CD4-positive, alpha-beta T cell treated with Interleukin-4 for 4 hours (primary cell): Measurements from ENCODE around the gene SPNS3.

ENCODE experiments used
- DNase-seq: peaks from one replicate; pipeline ENCODE4 v3.0.0-alpha.2; 2020

The SPNS3 gene, protein sequence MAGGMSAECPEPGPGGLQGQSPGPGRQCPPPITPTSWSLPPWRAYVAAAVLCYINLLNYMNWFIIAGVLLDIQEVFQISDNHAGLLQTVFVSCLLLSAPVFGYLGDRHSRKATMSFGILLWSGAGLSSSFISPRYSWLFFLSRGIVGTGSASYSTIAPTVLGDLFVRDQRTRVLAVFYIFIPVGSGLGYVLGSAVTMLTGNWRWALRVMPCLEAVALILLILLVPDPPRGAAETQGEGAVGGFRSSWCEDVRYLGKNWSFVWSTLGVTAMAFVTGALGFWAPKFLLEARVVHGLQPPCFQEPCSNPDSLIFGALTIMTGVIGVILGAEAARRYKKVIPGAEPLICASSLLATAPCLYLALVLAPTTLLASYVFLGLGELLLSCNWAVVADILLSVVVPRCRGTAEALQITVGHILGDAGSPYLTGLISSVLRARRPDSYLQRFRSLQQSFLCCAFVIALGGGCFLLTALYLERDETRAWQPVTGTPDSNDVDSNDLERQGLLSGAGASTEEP

GRCh38 chr17:4433515-4434031 lies at the start of gene SPNS3:
SPNS3 (plus strand) TSS chr17:4433940; CDS start chr17:4433968, 28 bp downstream.
- peak; percentile 9 for DNase-seq

DNA sequence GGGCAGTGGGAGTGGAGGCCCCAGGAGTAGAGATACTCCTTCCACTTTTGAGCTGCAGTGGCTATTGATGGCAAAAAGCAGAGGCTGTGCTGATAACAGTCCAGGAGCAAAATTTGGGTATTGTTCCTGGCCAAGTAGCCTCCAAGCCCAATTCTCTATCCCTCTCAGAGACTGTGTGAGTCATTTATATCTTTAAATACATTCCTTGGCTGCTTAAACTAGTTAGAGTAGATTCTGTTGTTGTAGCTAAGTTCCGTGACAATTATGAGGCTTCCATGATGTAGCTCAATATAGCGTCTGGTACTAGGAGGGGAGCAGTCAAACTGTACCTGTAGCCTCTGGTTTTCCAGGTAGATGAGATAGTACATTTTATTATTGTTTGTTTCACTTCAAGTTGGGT lies 47.3 kb upstream of the SPNS3 start:
- no peak for DNase-seq

GRCh38 chr17:4387137-4387536 lies 46.6 kb upstream of the SPNS3 start:
- DNase-seq: no peak

DNA sequence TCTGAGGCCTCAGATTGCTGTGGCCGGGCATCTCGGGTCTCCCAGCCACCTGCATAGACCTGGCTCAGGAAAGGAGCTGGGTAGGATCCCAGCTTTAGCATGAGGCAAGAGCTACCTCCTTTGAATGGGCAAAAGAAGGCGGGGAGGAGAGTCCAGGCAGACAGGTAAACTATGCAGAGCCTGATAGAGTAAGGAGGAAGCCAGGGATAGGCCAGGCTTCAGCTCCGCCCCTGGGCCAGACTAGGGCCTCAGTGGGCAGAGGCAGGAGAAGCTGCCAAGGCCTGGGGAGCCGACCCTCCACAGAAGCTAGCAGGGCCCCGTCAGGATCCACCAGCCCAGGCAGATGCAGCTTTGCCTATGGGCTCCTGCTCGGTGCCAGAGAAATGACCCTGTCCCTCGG lies 44.7 kb upstream of the SPNS3 start:
- no peak for DNase-seq

GRCh38 chr17:4393806-4394205 lies 39.9 kb upstream of the SPNS3 start:
- no peak for DNase-seq

DNA sequence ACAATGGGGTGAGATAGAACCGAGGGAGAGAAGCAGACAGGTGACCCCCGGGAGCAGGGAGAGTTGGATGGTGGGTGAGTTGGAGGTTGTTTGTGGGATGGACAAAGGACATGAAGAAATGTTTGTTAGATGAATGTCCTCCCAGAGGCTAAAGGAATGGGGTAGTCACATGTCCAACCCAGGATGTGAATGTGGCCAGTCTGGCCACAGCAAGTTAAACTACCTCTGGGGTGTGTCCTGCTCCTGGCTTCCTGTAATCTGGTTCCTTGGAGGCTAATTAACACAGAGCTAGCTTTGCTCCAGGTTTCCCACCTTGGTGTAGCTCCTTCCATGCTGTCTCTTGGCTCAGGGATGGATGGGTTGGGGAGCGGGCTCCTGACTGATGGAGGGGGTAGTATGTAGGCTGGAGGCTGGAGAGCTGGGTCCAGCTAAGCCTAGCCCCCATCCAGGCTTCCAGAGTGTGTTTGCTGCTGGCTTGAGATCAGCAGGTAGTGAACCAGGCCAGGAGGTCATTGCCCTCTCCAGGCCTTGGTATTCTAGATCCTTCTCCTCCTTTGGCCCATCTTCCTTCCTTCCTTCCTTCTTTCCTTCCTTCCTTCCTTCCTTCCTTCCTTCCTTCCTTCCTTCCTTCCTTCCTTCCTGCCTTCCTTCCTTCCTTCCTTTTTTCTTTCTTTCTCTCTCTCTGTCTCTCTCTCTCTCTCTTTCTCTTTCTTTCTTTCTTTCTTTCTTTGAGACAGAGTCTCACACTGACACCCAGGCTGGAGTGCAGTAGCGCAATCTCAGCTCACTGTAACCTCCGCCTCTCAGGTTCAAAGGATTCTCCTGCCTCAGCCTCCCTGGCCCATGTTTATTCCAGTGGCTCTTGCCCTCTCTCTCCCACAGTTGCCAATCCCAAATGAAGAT lies 39.3 kb upstream of the SPNS3 start:
- DNase-seq: no peak

DNA sequence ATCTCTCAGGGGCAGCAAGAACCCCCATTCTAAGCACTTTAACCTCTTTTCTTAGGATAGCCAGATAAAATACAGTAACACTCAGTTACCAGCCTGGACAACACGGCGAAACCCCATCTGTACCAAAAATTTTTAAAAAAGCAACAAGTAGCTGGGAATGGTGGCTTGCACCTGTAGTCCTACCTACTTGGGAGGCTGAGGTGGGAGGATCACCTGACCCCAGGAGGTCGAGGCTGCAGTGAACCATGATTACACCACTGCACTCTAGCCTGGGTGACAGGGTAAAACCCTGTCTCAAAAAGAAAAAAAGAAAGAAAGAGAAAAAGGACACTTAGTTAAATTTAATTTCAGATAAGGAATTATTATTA lies 38.6 kb upstream of the SPNS3 start:
- no peak for DNase-seq

- no peak for DNase-seq
Measured at GRCh38 chr17:4397840-4398239, 35.9 kb upstream of the SPNS3 start.

DNA sequence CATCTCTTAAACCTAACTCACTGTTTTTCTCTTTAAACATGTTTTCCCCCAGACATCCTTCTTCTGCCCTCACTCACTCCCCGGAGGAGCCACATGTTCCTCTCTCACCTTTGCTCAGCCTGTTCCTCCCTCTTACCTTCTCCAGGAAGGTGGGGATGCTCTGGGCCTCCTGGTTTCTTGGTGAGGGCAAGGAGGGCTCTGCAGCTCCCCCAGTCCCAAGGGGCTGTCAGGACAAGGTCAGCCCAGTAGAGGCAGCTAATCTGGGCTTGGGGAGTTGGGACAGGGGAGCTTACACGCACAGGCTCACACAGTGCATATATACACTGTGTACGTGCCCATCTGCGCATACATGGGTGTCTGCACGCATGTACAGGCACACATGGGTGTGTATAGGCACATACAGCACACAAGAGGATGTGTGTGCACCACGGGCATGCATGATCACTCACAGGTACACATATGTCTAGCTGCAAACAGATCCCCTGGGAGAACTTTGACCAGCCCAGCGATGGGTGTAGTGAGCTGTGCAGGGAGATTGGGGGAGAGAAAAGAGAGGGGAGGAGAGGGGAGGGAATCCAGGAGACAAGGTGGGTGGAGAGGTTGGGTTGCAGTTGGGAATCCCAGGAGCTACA lies 28.6 kb upstream of the SPNS3 start:
- no peak for DNase-seq

- no peak for DNase-seq
Measured at GRCh38 chr17:4405699-4406098, 28.0 kb upstream of the SPNS3 start.

DNA sequence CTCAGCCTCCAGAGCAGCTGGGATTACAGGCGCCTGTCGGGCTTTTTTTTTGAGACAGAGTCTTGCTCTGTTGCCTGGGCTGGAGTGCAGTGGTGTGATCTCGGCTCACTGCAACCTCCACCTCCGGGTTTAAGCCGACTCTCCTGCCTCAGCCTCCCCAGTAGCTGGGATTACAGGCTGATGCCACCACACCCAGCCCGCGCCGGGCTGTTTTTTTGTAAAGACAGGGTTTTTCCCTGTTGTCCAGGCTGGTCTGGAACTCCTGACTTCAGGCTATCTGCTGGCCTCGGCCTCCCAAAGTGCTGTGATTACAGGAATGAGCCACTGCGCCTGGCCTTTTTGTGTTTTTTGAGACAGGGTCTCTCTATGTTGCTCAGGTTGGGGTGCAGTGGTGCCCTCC lies 27.4 kb upstream of the SPNS3 start:
- no peak for DNase-seq

GRCh38 chr17:4407216-4407615 lies 26.5 kb upstream of the SPNS3 start:
- DNase-seq: no peak

GRCh38 chr17:4407851-4408250 lies 25.9 kb upstream of the SPNS3 start:
- DNase-seq: no peak

GRCh38 chr17:4409659-4410058 lies 24.1 kb upstream of the SPNS3 start:
- DNase-seq: no peak

- DNase-seq: no peak
Measured at GRCh38 chr17:4411201-4411600, 22.5 kb upstream of the SPNS3 start.

GRCh38 chr17:4412933-4413831 lies 20.6 kb upstream of the SPNS3 start:
- DNase-seq: peak; percentile 83

DNA sequence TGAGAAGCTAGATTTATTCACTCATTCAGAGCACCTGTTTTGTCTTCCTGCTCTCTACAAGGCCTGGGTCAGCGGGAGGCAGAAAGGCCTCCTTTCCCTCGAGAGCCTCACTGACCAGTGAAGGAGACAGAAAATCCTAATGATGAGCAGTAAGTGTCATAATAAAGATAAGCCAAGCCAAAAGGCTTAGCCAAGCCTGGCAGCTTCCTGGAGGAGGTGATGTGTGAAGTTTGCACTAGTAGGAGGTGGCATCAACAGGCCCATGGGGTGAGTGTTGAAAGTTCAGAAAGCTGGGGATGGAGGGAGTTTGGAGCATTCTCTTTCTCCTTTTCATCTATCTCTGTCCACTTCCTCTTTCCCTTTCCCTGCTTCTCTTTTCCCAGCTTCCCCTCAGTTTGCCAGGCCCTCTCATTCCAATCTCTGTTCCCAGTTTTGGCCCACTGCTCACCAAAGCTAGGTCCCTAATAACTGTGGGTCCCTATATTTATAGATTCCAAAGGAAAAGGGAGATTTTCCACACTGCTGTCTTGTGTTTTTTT lies 16.5 kb upstream of the SPNS3 start:
- no peak for DNase-seq

DNA sequence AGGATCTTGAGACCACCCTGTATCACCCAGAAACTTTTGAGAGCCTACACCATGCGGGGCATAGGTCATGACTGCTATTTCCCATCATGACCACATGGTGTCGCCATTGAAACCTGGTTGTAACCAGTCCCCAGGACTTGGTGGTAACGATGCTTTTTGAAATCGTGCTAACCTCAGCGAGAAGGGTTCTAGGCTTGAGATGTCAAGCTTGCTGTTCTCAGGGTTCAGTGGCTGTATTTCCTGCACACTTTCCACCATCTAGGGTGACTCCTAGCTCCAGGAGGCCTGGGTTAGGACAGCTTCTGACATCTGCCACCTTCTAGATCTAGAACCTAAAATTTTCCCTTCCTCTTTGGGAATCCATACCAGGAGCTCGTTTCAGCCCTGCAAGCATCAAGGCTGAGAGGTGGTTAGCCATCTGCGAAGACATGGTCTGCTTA lies 13.0 kb upstream of the SPNS3 start:
- DNase-seq: peak; percentile 72

- DNase-seq: no peak
Measured at GRCh38 chr17:4422864-4423263, 10.9 kb upstream of the SPNS3 start.

DNA sequence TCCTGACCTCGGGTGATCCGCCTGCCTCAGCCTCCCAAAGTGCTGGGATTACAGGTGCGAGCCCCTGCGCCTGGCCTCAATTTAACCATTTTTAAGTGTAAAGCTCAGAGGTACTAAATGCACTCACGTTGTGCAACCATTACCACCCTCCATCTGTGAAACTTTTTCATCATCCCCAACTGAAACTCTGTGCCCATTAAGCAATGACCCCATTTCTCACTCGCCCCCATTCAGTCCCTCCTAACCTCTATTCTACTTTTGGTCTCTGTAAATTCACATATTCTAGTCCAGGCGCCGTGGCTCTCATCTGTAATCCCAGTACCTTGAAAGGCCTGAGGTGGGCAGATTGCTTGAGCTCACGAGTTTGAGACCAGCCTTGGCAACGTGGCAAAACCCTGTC lies 8.3 kb upstream of the SPNS3 start:
- no peak for DNase-seq

DNA sequence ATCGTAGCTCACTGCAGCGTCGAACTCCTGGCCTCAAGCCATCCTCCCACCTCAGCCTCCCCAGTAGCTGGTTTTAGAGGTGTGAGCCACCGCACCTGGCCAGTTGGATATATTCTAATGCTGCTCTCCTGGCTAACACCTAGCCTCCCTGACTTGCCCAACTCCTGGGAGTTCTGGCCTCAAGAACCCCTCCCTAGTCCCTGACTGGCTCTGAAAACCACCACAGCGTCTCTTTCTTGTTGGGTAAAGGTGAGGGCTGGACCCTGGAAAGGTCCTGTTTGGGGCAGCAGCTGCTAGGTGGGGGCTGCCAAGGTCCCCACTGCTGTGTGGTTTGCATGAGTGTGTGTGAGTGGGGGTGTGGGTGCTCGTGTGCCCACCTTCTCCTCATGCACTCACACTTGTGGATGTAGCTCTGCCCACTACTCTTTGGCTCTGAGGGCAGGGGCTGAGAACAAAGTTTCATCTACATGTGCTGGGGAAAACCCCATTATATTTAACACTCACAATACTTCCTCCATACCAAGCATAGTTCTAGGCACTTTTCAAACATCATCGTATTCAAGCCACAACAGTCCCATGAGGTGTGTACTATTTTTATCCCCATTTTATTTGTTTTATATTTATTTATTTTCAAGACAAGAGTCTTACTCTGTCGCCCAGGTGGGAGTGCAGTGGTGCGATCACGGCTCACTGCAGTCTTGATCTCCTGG lies 7.1 kb upstream of the SPNS3 start:
- no peak for DNase-seq
